GM12878 (cell line): ENCODE measurements around the gene SDHAF2. TPM values are rescaled to one million over a fixed set of nuclear protein-coding genes. Genes with fewer than 3 reads are reported as not detected.

ENCODE experiments used
- ATAC-seq: fragments of 200-7000 bp; cut with Tn5 transposase; 3 replicates; pipeline ENCODE4 v1.9.1; 2020; ENCODE audit warnings: mild to moderate bottlenecking, moderate library complexity
- BruUV-seq: library from RNA; stranded (reverse); fragments of 400-500 nt; replicated peaks from 2 replicates; lab custom pipeline; 2021; lab: Mats Ljungman, UMichigan
- CTCF ChIA-PET: fragments of 300-600 bp; sonication (Branson Sonifier 250); formaldehyde crosslinking; extraction: SDS; loops from one replicate; lab custom pipeline; 2021; ENCODE audit warnings: inconsistent platforms; lab: Yijun Ruan, JAX
- POLR2A ChIA-PET: fragments of 350-600 bp; formaldehyde crosslinking; extraction: SDS; loops from one replicate; lab custom pipeline; 2021; ENCODE audit warnings: inconsistent platforms; lab: Charles Lee
- RAD21 ChIA-PET: fragments of 300-600 bp; sonication (Branson Sonifier 250); formaldehyde crosslinking; loops from one replicate; lab custom pipeline; 2023; ENCODE audit warnings: antibody characterized with exemption; ENCODE audit not compliant: unreplicated experiment; lab: Charles Lee
- SMC1A ChIA-PET: fragments of 300-600 bp; sonication (Branson Sonifier 250); formaldehyde crosslinking; loops from one replicate; lab custom pipeline; 2023; ENCODE audit not compliant: unreplicated experiment, uncharacterized antibody; lab: Charles Lee
- DNase-seq: peaks from one replicate; pipeline ENCODE4 v3.0.0-alpha.2; 2011; ENCODE audit warnings: low read depth, low spot score
- FAIRE-seq: peaks from 3 replicates; lab custom pipeline; 2011; peaks lifted over from hg19 to GRCh38; lab: Jason Lieb, UNC
- H2AFZ ChIP-seq: 2 replicates; pipeline ENCODE4 v1.6.0; 2011; ENCODE audit warnings: low read depth, low read length, control low read depth; ENCODE audit not compliant: control insufficient read depth
- H3K27ac ChIP-seq: 2 replicates; pipeline ENCODE4 v1.5.1; 2011; ENCODE audit warnings: control low read depth; ENCODE audit not compliant: control insufficient read depth, insufficient read depth
- H3K27me3 ChIP-seq, 2 experiments: replicated peaks in 1 of 2; 2 replicates each; pipeline versions ENCODE4 v1.6.0 to v1.6.1; 2011; ENCODE audit warnings: low read length in 1 of 2; ENCODE audit not compliant: control insufficient read depth in 2 of 2, insufficient read depth in 2 of 2
- H3K36me3 ChIP-seq, 2 experiments: 2 replicates each; pipeline ENCODE4 v1.5.1; 2011; ENCODE audit warnings: low read length in 1 of 2; ENCODE audit not compliant: control insufficient read depth in 2 of 2, insufficient read depth in 2 of 2
- H3K4me1 ChIP-seq: 2 replicates; pipeline ENCODE4 v1.6.1; 2011; ENCODE audit warnings: mild to moderate bottlenecking, low read length, moderate library complexity, mixed read lengths; ENCODE audit not compliant: control insufficient read depth, insufficient read depth
- H3K4me2 ChIP-seq: 2 replicates; pipeline ENCODE4 v1.6.0; 2011; ENCODE audit warnings: control low read depth; ENCODE audit not compliant: control insufficient read depth, insufficient read depth
- H3K4me3 ChIP-seq: fragments of 200-600 bp; sonication (generic); 2 replicates; pipeline ENCODE4 v1.5.1; 2016
- H3K79me2 ChIP-seq: 2 replicates; pipeline ENCODE4 v1.6.0; 2011; ENCODE audit warnings: low read length; ENCODE audit not compliant: control insufficient read depth, insufficient read depth
- H3K9ac ChIP-seq: 2 replicates; pipeline ENCODE4 v1.8.0; 2011; ENCODE audit warnings: low read length, control low read depth, mixed read lengths; ENCODE audit not compliant: control insufficient read depth, insufficient read depth
- H3K9me3 ChIP-seq: replicated peaks from 3 replicates; pipeline ENCODE4 v1.5.1; 2011; ENCODE audit warnings: mild to moderate bottlenecking, low read length; ENCODE audit not compliant: control insufficient read depth, insufficient read depth
- H4K20me1 ChIP-seq: 2 replicates; pipeline ENCODE4 v1.6.0; 2011; ENCODE audit not compliant: control insufficient read depth, insufficient read depth
- MTA3 ChIP-seq: IDR thresholded peaks from 2 replicates; pipeline ENCODE4 v1.6.1; 2012; ENCODE audit warnings: low read length, inconsistent platforms, borderline replicate concordance
- WGBS: methylation state at CpG from one replicate; pipeline ENCODE4 v1.1.6; 2016; ENCODE audit warnings: low lambda C conversion rate; ENCODE audit not compliant: insufficient replicate concordance, insufficient coverage; ENCODE audit errors: missing lambda C conversion rate; 5-methylcytosine and 5-hydroxymethylcytosine counted together
- in situ Hi-C: fragments of 300-500 bp; cut with MboI; formaldehyde crosslinking; loops from 9 replicates; pipeline ENCODE4 v1.14.3; 2018; ENCODE audit warnings: mixed read lengths
- intact Hi-C: fragments of 100-400 bp; cut with micrococcal nuclease; formaldehyde crosslinking; loops from one replicate; pipeline ENCODE4 v1.14.2; 2022; ENCODE audit not compliant: unreplicated experiment
- polyA plus RNA-seq, 11 experiments: library from polyadenylated mRNA; depleted of rRNA in 4 of 11; unstranded in 6 of 11; stranded (reverse) in 5 of 11; fragments of >200 nt; fragmentation: Nextera tagmentation in 4 of 11; fragmentation: Illumina TruSeq in 1 of 11; extraction: Ambion mirVana in 4 of 11; extraction: Trizol in 1 of 11; gene quantifications; 1 replicate in 1 of 11; 2 replicates in 10 of 11; pipeline versions ENCODE4 v1.2.1 to v1.2.3, GENCODE V29; 2011 to 2016; ENCODE audit warnings: inconsistent platforms in 2 of 11, missing spikeins in 2 of 11, low read depth in 1 of 11
- total RNA-seq, 4 experiments: library from RNA; depleted of rRNA in 3 of 4; stranded (reverse); fragments of >200 nt in 3 of 4; fragmentation: Illumina TruSeq in 1 of 4; extraction: Trizol in 1 of 4; gene quantifications; 2 replicates each; pipeline versions ENCODE4 v1.2.1 to v1.2.3, GENCODE V29; 2013 to 2021
- TF ChIP-seq, protein P1 (sequence below): fragments of 450-650 bp; IDR thresholded peaks from 2 replicates; pipeline ENCODE4 v1.6.1; 2017; ENCODE audit warnings: mild to moderate bottlenecking, moderate library complexity

The SDHAF2 gene
- total and polyA plus RNA-seq, 10 of the 15 experiments (the other 5 are each of a cell fraction or from before 2014, with no cell fraction given) = 30.6 to 160 (median 78.3) TPM

DNA sequence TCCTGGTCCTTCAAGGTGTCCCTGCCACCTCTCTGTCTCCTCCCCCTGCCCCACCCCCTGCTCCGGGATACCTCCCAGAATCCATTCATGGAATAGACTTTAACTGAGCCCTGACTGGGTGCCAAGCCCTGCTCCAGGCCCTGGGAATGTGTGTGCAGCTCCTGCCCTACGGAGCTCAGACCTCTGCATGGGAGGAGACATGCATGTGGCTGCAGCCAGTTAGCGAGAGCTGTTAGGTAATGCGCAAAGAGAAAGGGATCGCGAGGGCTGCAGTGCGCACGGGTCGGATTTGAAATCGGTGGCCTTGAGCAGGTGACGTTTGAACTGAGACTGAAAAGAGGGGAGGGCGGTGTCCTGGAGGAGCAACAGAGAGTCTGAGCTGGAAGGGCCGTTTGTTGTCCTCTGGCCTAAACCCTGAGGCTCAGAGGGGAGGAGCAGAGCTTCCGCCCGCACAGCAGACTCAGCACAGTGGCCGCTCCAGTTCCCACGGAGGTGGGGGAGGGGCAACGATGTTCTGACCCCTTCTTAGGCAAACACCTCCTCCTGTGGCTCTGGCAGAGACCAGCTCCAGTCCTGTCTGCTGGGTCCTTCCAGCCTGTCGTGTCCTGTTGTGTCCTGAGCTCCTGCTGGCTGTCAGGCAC, 58.8 kb downstream of the SDHAF2 start:
- CTCF ChIA-PET = interaction anchor here (1.6 kb wide), 1 partner anchor 28 kb away, joined by 7 read pairs; no protein-coding TSS in a partner anchor
- SMC1A ChIA-PET = no interaction called here
- in situ Hi-C loops (no loop called here), intact Hi-C loops (no loop called here)
- DNase-seq (no peak), ATAC-seq (no peak), FAIRE-seq (no peak)
- H3K4me2 ChIP-seq = no peak overlapping the region
- no peaks in the 10 kb centered on the region for H4K20me1 ChIP-seq
- BruUV-seq = no TSS peak
- RAD21 ChIA-PET = no interaction called here
- H3K4me1 ChIP-seq = no peaks in the 10 kb centered on the region
- no peak overlapping the region for H3K9ac ChIP-seq
- 58% methylated on average over 19 of the region's 19 CpGs for WGBS
- H3K9me3 ChIP-seq = no peaks in the 10 kb centered on the region
- H3K27me3 ChIP-seq = no peaks in the 10 kb centered on the region
- POLR2A ChIA-PET = no interaction called here
- no peak overlapping the region for H3K4me3 ChIP-seq
- no peaks in the 10 kb centered on the region for H3K79me2 ChIP-seq
- no peak overlapping the region for H2AFZ ChIP-seq
- no peak overlapping the region for H3K27ac ChIP-seq
- no peaks in the 10 kb centered on the region for H3K36me3 ChIP-seq
- TF ChIP-seq, protein P1, sequence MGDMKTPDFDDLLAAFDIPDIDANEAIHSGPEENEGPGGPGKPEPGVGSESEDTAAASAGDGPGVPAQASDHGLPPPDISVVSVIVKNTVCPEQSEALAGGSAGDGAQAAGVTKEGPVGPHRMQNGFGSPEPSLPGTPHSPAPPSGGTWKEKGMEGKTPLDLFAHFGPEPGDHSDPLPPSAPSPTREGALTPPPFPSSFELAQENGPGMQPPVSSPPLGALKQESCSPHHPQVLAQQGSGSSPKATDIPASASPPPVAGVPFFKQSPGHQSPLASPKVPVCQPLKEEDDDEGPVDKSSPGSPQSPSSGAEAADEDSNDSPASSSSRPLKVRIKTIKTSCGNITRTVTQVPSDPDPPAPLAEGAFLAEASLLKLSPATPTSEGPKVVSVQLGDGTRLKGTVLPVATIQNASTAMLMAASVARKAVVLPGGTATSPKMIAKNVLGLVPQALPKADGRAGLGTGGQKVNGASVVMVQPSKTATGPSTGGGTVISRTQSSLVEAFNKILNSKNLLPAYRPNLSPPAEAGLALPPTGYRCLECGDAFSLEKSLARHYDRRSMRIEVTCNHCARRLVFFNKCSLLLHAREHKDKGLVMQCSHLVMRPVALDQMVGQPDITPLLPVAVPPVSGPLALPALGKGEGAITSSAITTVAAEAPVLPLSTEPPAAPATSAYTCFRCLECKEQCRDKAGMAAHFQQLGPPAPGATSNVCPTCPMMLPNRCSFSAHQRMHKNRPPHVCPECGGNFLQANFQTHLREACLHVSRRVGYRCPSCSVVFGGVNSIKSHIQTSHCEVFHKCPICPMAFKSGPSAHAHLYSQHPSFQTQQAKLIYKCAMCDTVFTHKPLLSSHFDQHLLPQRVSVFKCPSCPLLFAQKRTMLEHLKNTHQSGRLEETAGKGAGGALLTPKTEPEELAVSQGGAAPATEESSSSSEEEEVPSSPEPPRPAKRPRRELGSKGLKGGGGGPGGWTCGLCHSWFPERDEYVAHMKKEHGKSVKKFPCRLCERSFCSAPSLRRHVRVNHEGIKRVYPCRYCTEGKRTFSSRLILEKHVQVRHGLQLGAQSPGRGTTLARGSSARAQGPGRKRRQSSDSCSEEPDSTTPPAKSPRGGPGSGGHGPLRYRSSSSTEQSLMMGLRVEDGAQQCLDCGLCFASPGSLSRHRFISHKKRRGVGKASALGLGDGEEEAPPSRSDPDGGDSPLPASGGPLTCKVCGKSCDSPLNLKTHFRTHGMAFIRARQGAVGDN = no peak
- no peak for TF ChIP-seq MTA3
- TF ChIP-seq, all 136 proteins: peak for 0
